ENCODE data around the gene PAX2.

The PAX2 gene

GRCh38 chr10:100802607-100803006 lies 57.2 kb downstream of the PAX2 start:
- ATAC-seq = no peak

DNA sequence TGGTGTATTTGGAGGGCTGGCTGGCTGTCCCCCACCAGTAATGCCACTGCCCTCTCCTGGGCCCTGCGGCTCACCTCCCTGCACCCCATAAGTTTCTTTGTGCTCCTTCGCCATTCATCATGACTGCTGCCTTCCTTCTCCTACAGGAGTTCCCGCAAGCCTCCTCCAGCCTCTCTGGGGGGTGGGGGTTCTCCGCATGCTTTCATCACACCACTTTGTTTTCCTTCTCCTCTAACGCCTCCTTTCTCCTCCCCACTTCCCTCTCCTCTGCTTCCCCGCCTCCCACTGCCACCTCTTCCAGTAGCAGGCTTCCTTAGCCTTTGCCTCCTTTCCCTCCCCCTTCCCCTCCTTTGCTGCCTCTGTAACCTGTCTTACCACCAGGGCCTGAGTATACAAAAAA lies 58.1 kb downstream of the PAX2 start:
- Mint-ChIP-seq H3K4me1 (peaks cover 6% of the 10 kb centered on the region), H3K4me3 (no peak overlapping the region), H3K36me3 (no peaks in the 10 kb centered on the region), H3K27ac (no peak overlapping the region), H3K9me3 (no peaks in the 10 kb centered on the region), H3K27me3 (peaks cover 94% of the 10 kb centered on the region)
- ATAC-seq = no peak

More at GRCh38 chr10:100802607-100803006, 57.2 kb downstream of the PAX2 start:
- Mint-ChIP-seq H3K36me3 (no peaks in the 10 kb centered on the region), H3K4me1 (peaks cover 5% of the 10 kb centered on the region), H3K27me3 (peaks cover 89% of the 10 kb centered on the region), H3K9me3 (no peaks in the 10 kb centered on the region), H3K4me3 (no peak overlapping the region), H3K27ac (no peak overlapping the region)

GRCh38 chr10:100803908-100804307 lies 58.5 kb downstream of the PAX2 start:
- ATAC-seq = no peak
- H3K4me3 Mint-ChIP-seq = no peak overlapping the region
- no peaks in the 10 kb centered on the region for H3K36me3 Mint-ChIP-seq
- H3K27me3 Mint-ChIP-seq = peaks cover 94% of the 10 kb centered on the region
- peaks cover 6% of the 10 kb centered on the region for H3K4me1 Mint-ChIP-seq
- H3K9me3 Mint-ChIP-seq = no peaks in the 10 kb centered on the region
- no peak overlapping the region for H3K27ac Mint-ChIP-seq

- no peak overlapping the region for H3K4me3 Mint-ChIP-seq
- H3K9me3 Mint-ChIP-seq = no peaks in the 10 kb centered on the region
- peaks cover 6% of the 10 kb centered on the region for H3K4me1 Mint-ChIP-seq
- no peaks in the 10 kb centered on the region for H3K36me3 Mint-ChIP-seq
- H3K27ac Mint-ChIP-seq = no peak overlapping the region
- H3K27me3 Mint-ChIP-seq = peaks cover 89% of the 10 kb centered on the region
- ATAC-seq = no peak
These were observed 60.4 kb downstream of the PAX2 start for GRCh38 chr10:100805543-100806355.

DNA sequence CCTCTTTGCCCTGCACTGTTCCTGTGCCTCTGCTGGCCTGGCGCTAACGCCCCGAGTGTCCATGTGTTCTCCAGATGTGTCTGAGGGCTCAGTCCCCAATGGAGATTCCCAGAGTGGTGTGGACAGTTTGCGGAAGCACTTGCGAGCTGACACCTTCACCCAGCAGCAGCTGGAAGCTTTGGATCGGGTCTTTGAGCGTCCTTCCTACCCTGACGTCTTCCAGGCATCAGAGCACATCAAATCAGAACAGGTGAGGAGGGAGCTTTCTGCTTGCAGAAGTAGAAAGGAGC lies 60.9 kb downstream of the PAX2 start:
- peaks cover 6% of the 10 kb centered on the region for H3K4me1 Mint-ChIP-seq
- H3K27ac Mint-ChIP-seq = no peak overlapping the region
- ATAC-seq = no peak
- no peaks in the 10 kb centered on the region for H3K36me3 Mint-ChIP-seq
- H3K27me3 Mint-ChIP-seq = peaks cover 89% of the 10 kb centered on the region
- no peak overlapping the region for H3K4me3 Mint-ChIP-seq
- H3K9me3 Mint-ChIP-seq = no peaks in the 10 kb centered on the region

DNA sequence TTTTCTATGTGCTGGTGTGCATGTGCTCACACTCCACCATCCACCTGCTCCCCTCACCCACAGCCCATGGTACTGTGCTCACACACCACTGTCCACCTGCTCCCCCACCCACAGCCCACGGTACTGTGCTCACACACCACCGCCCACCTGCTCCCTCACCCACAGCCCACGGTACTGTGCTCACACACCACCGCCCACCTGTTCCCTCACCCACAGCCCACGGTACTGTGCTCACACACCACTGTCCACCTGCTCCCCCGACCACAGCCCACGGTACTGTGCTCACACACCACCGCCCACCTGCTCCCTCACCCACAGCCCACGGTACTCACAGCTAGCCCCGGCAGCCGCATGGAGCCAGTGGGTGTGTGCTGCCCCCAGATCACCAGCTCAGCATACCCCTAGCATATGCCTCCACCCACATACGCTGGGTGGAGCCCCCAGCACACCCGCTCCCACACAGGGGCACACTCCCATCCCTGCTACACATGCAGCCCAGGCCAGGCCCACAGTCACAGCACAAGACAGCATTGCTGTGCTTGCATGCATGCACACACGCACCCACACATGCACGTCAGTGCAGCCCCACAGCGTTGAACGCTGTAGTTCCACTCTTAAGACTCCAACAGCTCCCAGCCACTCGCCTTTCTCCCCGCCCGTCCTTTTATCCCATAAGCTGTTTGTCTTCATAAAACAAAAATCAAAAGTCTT lies 62.0 kb downstream of the PAX2 start:
- Mint-ChIP-seq H3K4me3 (no peak overlapping the region), H3K27ac (no peak overlapping the region), H3K4me1 (peaks cover 6% of the 10 kb centered on the region), H3K36me3 (no peaks in the 10 kb centered on the region), H3K9me3 (no peaks in the 10 kb centered on the region), H3K27me3 (peaks cover 90% of the 10 kb centered on the region)
- peak; percentile 9 for ATAC-seq

DNA sequence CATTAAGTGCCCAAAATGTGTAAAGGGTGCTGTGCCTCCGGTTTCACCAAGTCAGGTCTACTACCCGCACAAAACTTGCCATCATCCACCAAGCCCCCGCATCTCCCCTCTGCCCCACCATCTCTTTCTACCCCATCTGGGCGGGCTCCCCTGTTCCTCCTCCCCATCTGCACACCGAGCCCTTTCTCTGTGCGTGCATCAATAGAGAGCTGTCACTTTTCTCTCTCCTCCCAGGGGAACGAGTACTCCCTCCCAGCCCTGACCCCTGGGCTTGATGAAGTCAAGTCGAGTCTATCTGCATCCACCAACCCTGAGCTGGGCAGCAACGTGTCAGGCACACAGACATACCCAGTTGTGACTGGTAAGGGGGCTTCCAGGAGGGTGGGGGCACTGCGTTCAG lies 63.5 kb downstream of the PAX2 start:
- Mint-ChIP-seq H3K36me3 (no peaks in the 10 kb centered on the region), H3K27ac (no peak overlapping the region), H3K27me3 (peaks cover 88% of the 10 kb centered on the region), H3K4me3 (no peak overlapping the region), H3K9me3 (no peaks in the 10 kb centered on the region), H3K4me1 (peaks cover 6% of the 10 kb centered on the region)
- ATAC-seq = no peak

DNA sequence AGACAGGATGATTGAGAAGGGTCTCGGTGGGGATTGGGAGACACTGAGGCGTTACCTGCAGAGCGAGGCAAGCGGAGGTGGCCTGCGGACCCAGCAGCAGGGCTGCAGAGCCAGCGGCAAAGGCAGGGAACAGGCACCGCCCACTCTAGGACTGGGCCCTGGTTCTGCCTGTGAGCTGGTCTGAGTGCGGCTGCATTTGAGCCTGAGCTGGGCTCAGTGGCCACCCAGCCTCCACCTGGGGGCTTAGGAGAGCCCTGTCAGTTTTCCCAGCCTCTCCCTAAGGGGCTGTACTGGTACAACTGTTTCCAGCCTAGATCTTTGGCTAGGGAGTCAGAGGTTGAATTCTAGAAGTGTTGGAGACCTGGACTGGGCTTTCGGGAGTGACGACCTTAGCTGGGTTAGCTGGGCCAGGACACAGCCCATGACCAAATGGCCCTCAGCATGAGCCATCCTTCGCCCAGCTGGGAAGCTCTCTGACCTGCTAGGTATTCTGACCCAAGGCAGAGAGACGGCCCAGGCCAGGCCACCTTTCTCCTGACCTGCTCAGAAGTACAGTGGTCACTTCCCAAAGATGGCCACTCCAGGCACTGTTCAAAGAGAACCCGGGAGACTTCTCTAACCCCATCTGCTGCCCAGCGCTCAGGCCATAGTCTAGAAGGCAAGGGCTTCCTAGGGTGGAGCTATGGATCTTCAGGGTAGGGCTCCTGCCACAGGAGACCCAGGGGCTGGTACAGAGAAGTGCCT lies 64.9 kb downstream of the PAX2 start:
- H3K27me3 Mint-ChIP-seq = peaks cover 84% of the 10 kb centered on the region
- H3K4me3 Mint-ChIP-seq = no peak overlapping the region
- no peak overlapping the region for H3K27ac Mint-ChIP-seq
- ATAC-seq = no peak
- H3K4me1 Mint-ChIP-seq = peaks cover 6% of the 10 kb centered on the region
- no peaks in the 10 kb centered on the region for H3K36me3 Mint-ChIP-seq
- no peaks in the 10 kb centered on the region for H3K9me3 Mint-ChIP-seq

DNA sequence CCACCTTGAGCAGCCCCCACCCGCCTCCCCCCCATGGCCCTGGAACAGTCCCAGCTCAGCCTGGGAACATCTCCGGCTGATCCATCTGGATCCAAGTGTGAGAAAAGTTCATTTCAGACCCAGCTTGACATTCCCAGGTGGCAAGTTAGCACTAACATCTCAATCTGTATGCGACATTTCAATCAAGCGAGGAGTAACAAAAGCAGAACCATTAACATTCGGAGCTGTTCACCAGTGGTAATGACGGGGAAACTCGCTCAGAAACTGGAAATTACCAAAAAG lies 65.4 kb downstream of the PAX2 start:
- H3K36me3 Mint-ChIP-seq = no peaks in the 10 kb centered on the region
- peaks cover 79% of the 10 kb centered on the region for H3K27me3 Mint-ChIP-seq
- H3K9me3 Mint-ChIP-seq = no peaks in the 10 kb centered on the region
- no peak for ATAC-seq
- no peak overlapping the region for H3K4me3 Mint-ChIP-seq
- peaks cover 6% of the 10 kb centered on the region for H3K4me1 Mint-ChIP-seq
- H3K27ac Mint-ChIP-seq = no peak overlapping the region

- no peak for ATAC-seq
- Mint-ChIP-seq H3K36me3 (no peaks in the 10 kb centered on the region), H3K4me3 (no peak overlapping the region), H3K9me3 (no peaks in the 10 kb centered on the region), H3K4me1 (peaks cover 6% of the 10 kb centered on the region), H3K27ac (no peak overlapping the region), H3K27me3 (peaks cover 77% of the 10 kb centered on the region)
These were observed 65.9 kb downstream of the PAX2 start for GRCh38 chr10:100811261-100811660.

GRCh38 chr10:100811752-100812750 lies 66.7 kb downstream of the PAX2 start:
- H3K27me3 Mint-ChIP-seq = peaks cover 77% of the 10 kb centered on the region
- ATAC-seq = no peak
- no peak overlapping the region for H3K4me3 Mint-ChIP-seq
- H3K27ac Mint-ChIP-seq = no peak overlapping the region
- H3K9me3 Mint-ChIP-seq = no peaks in the 10 kb centered on the region
- peaks cover 6% of the 10 kb centered on the region for H3K4me1 Mint-ChIP-seq
- H3K36me3 Mint-ChIP-seq = no peaks in the 10 kb centered on the region

DNA sequence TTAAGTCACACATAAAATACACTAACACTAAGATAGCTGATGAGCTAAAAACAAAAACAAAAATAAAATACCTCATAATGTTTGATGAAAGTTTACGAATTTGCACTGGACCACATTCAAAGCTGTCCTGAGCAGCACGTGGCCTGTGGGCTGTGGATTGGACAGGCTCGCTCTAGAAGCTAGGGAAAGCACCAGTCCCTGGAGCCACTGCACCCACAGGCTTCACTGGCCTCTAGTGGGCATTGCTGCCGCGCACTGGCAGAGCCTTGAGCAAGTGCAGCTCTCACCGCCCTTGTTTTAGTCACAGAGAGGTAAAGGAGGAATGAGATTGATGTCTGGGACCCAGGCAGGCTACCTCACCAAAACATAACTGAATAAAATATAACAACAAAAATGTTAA lies 67.6 kb downstream of the PAX2 start:
- Mint-ChIP-seq H3K4me3 (no peak overlapping the region), H3K27me3 (peaks cover 73% of the 10 kb centered on the region), H3K36me3 (no peaks in the 10 kb centered on the region), H3K4me1 (no peaks in the 10 kb centered on the region), H3K9me3 (no peaks in the 10 kb centered on the region), H3K27ac (no peak overlapping the region)
- ATAC-seq = no peak

GRCh38 chr10:100814751-100815474 lies 69.5 kb downstream of the PAX2 start:
- ATAC-seq = peak; percentile 29

DNA sequence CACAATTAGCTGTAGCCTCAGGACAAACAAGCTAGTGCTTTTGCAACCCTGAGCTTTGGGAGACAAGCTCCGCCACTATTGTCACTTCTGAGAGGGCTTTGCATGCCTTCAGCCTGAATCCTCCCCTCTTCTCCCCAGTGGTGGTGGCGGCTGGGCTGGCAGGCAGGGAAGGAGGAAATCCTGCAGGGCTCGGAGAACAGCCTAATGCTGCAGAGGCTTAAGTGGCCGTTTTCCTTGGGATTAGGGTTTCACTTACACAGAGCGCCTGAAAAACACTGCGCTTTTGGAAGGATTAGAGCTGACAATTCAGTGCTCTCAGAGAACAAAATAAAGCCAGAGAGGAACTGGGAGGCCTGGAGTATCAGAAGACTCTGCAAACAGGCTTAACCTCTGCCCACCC lies 71.3 kb downstream of the PAX2 start:
- H3K27ac Mint-ChIP-seq = no peak overlapping the region
- ATAC-seq = no peak
- no peak overlapping the region for H3K4me3 Mint-ChIP-seq
- no peaks in the 10 kb centered on the region for H3K9me3 Mint-ChIP-seq
- no peaks in the 10 kb centered on the region for H3K4me1 Mint-ChIP-seq
- peaks cover 45% of the 10 kb centered on the region for H3K27me3 Mint-ChIP-seq
- H3K36me3 Mint-ChIP-seq = no peaks in the 10 kb centered on the region

More at GRCh38 chr10:100814751-100815474, 69.5 kb downstream of the PAX2 start:
- no peaks in the 10 kb centered on the region for H3K4me1 Mint-ChIP-seq
- H3K27me3 Mint-ChIP-seq = peaks cover 54% of the 10 kb centered on the region
- H3K4me3 Mint-ChIP-seq = no peak overlapping the region
- no peaks in the 10 kb centered on the region for H3K9me3 Mint-ChIP-seq
- no peaks in the 10 kb centered on the region for H3K36me3 Mint-ChIP-seq
- no peak overlapping the region for H3K27ac Mint-ChIP-seq
